ENCODE data around the gene DOP1B.

GRCh38 chr21:36205962-36206361 lies 49.3 kb downstream of the DOP1B start:
- TF ChIP-seq POLR2AphosphoS5 (IDR thresholded peaks at IDR 0.05; ENCODE audit: low read depth, low read length) = no peak
- no peak for TF ChIP-seq CTCF (IDR thresholded peaks at IDR 0.05)
- no peak for TF ChIP-seq REST (IDR thresholded peaks at IDR 0.05; ENCODE audit: insufficient read depth in 1 of 2, low read depth in 2 of 2, low read length in 1 of 2)
